ENCODE results near the gene TECR. TPM values are rescaled to one million over a fixed set of nuclear protein-coding genes. Genes with fewer than 3 reads are reported as not detected.

TECR gene
- total and polyA plus RNA-seq, 2 of the 13 experiments (the other 11 are each of a cell fraction or from before 2014, with no cell fraction given) = 54.9 to 121 TPM

- TF ChIP-seq ZNF552 (CRISPR knock-in tag; IDR thresholded peaks at IDR 0.05; ENCODE audit: borderline replicate concordance) (no peak), PHF8 (CRISPR knock-in tag; IDR thresholded peaks at IDR 0.05) (peak; percentile 92), NFATC3 (CRISPR knock-in tag; IDR thresholded peaks at IDR 0.05) (peak; percentile 80; the same call in 1 of the 2 replicates), ZFYVE20 (CRISPR knock-in tag; IDR thresholded peaks at IDR 0.05; ENCODE audit: borderline replicate concordance, low read depth) (no peak), CHD4 (IDR thresholded peaks at IDR 0.05; ENCODE audit: borderline replicate concordance, low read length) (no peak), GABPB1 (CRISPR knock-in tag; IDR thresholded peaks at IDR 0.05) (peak; percentile 75), POGZ (CRISPR knock-in tag; IDR thresholded peaks at IDR 0.05) (peak; percentile 66; the same call in 1 of the 2 replicates), NCOR1 (IDR thresholded peaks at IDR 0.05; ENCODE audit: borderline replicate concordance, low read length) (peak; percentile 17; the same call in 1 of the 2 replicates), AGO1 (IDR thresholded peaks at IDR 0.05; ENCODE audit: low read depth, low read length, poor library complexity, severe bottlenecking) (peak; percentile 42), BORCS8-MEF2B (CRISPR knock-in tag; IDR thresholded peaks at IDR 0.05) (peak; percentile 83), ZNF749 (CRISPR knock-in tag; IDR thresholded peaks at IDR 0.05; ENCODE audit: borderline replicate concordance) (no peak), KDM4B (CRISPR knock-in tag; IDR thresholded peaks at IDR 0.05) (no peak), ZKSCAN5 (CRISPR knock-in tag; IDR thresholded peaks at IDR 0.05) (no peak), ZNF782 (CRISPR knock-in tag; IDR thresholded peaks at IDR 0.05; ENCODE audit: borderline replicate concordance) (no peak), ZBTB49 (CRISPR knock-in tag; IDR thresholded peaks at IDR 0.05; ENCODE audit: borderline replicate concordance) (no peak), BRCA1 (CRISPR knock-in tag; IDR thresholded peaks at IDR 0.05) (no peak), SIN3A (IDR thresholded peaks at IDR 0.05; ENCODE audit: borderline replicate concordance, low read depth, low read length) (no peak; the same call in 1 of the 2 replicates), ZNF709 (CRISPR knock-in tag; IDR thresholded peaks at IDR 0.05) (no peak), TCF7 (IDR thresholded peaks at IDR 0.05; ENCODE audit: low read depth) (no peak), HNRNPH1 (optimal IDR thresholded peaks at IDR 0.05; ENCODE audit: low read depth, low read length) (no peak), NR0B2 (CRISPR knock-in tag; IDR thresholded peaks at IDR 0.05) (peak; percentile 48; the same call in 1 of the 2 replicates), ZNF446 (CRISPR knock-in tag; IDR thresholded peaks at IDR 0.05) (no peak), RFX1 (IDR thresholded peaks at IDR 0.05) (peak; percentile 87), ZNF124 (CRISPR knock-in tag; IDR thresholded peaks at IDR 0.05) (peak; percentile 59; the same call in 1 of the 2 replicates), NR2F6 (IDR thresholded peaks at IDR 0.05) (no peak), NR2F6 (CRISPR knock-in tag; IDR thresholded peaks at IDR 0.05) (no peak), ZNF260 (CRISPR knock-in tag; IDR thresholded peaks at IDR 0.05; ENCODE audit: borderline replicate concordance, low read depth) (no peak), RXRA (CRISPR knock-in tag; IDR thresholded peaks at IDR 0.05) (peak; percentile 72; the same call in 1 of the 2 replicates), ZBTB26 (CRISPR knock-in tag; IDR thresholded peaks at IDR 0.05; ENCODE audit: borderline replicate concordance) (0 out of 2 replicates have a peak, but pooled peaks have one; percentile 45)
Measured at GRCh38 chr19:14529254-14530004, at the start of gene TECR (continued).
